Measurements from ENCODE around the gene AKR7A3.

Gene AKR7A3

DNA sequence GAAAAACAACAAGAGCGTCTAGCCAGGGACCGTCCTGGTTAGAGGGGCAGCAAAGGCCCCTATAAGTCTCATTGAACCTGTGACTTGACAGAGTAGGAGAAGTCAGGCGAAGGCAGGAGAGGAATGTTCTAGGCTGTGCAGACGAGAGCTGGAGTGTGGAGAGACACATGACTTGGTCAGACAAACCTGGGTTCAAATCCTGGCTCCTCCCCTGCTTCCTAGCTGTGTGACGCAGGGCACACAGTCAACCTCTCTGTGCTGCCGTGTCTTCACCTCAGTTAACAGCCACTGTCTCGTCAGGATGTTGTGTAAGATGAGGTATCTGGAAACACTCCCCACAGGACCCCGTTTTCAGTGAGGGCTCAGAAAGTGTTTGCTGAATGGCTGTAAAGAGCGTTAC, 39.2 kb upstream of the AKR7A3 start:
- no peak for FAIRE-seq
- no peak for DNase-seq (ENCODE audit: insufficient read length)
- no peak for TF ChIP-seq POLR2AphosphoS5 (IDR thresholded peaks at IDR 0.05; ENCODE audit: low read depth, low read length)
- no peak for TF ChIP-seq TAF1 (IDR thresholded peaks at IDR 0.05; ENCODE audit: borderline replicate concordance, low read depth, low read length)
- no peak for TF ChIP-seq POLR2A (IDR thresholded peaks at IDR 0.05; ENCODE audit: low read depth, low read length)

DNA sequence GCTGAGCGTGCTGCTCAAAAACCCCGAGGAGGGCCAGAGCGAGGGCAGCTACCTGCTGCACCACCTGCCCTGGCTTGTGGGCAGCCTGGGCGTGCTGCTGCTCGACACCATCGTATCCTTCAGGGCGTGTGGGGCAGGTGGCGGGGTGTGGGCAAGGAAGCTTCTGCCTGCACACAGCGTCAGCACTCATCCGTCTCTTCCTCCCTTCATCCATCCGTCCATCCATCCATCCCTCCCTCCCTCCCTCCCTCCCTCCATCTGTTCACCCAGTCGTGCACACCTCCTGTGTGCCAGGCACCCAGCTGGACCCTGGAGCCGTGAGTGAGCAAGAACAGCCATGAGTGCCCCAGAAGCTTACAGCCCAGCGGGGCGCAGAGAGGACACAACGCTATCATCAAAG, 38.7 kb upstream of the AKR7A3 start:
- TF ChIP-seq POLR2AphosphoS5 (IDR thresholded peaks at IDR 0.05; ENCODE audit: low read depth, low read length), result no peak
- TF ChIP-seq POLR2A (IDR thresholded peaks at IDR 0.05; ENCODE audit: low read depth, low read length), result no peak
- no peak for TF ChIP-seq TAF1 (IDR thresholded peaks at IDR 0.05; ENCODE audit: borderline replicate concordance, low read depth, low read length)
- FAIRE-seq (no peak), DNase-seq (ENCODE audit: insufficient read length) (no peak)

DNA sequence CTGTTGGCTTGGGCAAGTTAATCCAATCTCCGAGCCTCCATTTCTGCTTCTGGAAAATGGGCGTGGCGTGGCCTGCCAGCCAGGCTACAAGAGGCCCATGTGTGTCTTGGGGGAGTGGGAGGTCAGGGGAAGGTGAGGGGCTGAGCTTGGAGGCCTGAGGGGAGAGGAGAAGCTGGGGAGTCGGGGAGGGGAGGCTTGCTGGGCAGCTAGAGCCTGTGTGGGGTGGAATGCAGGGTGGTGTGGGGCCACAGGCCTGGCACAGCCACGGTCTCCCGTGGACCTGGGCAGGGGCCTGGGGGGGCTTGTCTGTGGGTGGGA, 38.1 kb upstream of the AKR7A3 start:
- TF ChIP-seq POLR2AphosphoS5 (IDR thresholded peaks at IDR 0.05; ENCODE audit: low read depth, low read length), result no peak
- TF ChIP-seq POLR2A (IDR thresholded peaks at IDR 0.05; ENCODE audit: low read depth, low read length), result no peak
- no peak for TF ChIP-seq TAF1 (IDR thresholded peaks at IDR 0.05; ENCODE audit: borderline replicate concordance, low read depth, low read length)
- no peak for FAIRE-seq
- DNase-seq (ENCODE audit: insufficient read length), result no peak

DNA sequence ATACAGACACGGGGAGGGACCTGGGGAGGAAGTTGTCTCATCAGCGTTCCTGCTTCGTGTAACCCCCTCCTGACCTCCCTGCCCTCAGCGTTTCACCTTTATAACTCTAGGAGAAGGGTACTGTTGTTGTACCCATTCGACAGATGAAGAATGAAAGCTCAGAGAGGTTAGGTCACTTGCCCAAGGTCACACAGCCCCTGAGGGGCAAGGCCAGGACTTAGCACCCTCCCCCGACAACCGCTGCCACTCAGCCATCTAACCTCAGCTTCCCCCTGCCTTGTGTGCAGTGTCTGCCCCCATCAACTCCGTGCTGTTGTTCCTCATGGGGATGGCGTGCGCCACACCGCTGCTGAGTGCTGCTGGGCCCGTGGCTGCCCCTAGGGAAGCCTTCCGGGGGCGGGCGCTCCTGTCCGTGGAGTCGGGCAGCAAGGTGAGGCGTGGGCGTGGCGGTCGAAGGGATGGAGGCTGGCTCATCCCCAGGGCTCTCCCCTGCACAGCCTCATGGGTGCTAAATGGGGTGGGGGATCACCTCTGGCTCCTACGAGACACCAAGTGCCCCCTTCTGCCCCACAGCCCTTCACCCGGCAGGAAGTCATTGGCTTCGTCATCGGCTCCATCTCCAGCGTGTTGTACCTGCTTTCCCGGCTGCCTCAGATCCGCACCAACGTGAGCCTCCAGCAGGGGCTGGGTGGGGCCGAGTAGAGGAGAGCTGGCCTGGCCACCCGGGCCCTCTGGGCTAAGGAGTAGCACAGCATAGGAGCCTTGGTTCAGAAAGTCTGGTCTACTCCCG, 37.6 kb upstream of the AKR7A3 start:
- TF ChIP-seq POLR2A (IDR thresholded peaks at IDR 0.05; ENCODE audit: low read depth, low read length), result no peak
- TF ChIP-seq POLR2AphosphoS5 (IDR thresholded peaks at IDR 0.05; ENCODE audit: low read depth, low read length), result no peak; the same call in 1 of the 2 replicates
- no peak for TF ChIP-seq TAF1 (IDR thresholded peaks at IDR 0.05; ENCODE audit: borderline replicate concordance, low read depth, low read length)
- DNase-seq (ENCODE audit: insufficient read length), result no peak
- FAIRE-seq, result no peak

DNA sequence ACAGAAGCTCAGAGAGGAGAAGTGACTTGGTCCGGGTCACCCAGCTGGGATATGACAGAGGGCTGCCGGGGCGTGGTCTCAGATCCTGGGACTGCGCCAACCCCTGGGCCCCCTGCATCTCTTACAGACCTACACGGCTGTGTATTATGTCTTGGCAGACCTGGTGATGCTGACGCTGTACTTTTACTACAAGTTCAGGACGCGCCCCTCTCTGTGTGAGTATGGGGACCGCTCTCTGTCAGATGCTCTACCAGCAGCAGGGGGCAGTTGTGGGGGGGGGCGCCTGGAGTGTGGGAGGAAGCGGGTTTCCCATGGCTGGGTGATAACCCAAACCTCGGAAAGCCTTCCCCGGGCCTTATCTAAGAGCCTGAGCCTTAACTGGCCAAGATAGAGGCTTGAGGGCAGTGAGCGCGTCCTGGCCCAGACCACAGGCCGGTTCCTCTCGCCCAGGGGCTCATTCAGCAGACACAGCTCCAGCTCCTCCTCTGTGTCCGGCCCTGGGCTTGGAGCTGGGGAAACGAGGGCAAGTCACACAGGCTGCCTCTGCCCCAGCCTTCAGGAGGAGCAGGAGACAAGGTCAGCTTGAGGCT, 36.9 kb upstream of the AKR7A3 start:
- no peak for TF ChIP-seq POLR2A (IDR thresholded peaks at IDR 0.05; ENCODE audit: low read depth, low read length)
- no peak for TF ChIP-seq TAF1 (IDR thresholded peaks at IDR 0.05; ENCODE audit: borderline replicate concordance, low read depth, low read length)
- TF ChIP-seq POLR2AphosphoS5 (IDR thresholded peaks at IDR 0.05; ENCODE audit: low read depth, low read length), result no peak
- DNase-seq (ENCODE audit: insufficient read length) (no peak), FAIRE-seq (no peak)

DNA sequence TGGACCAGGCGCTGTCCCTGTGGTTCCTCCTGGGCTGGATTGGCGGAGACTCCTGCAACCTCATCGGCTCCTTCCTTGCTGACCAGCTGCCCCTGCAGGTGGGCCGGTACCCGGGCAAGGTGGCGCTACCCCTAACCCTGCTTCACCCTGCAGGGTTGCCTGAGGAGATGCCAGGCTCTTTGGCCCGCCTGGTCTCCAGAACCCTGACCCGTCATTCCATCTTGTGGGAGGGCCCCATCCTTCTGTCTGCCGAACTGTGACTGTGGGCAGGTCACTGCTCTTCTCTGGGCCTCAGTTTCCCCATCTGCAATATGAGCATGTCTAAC, 36.1 kb upstream of the AKR7A3 start:
- TF ChIP-seq TAF1 (IDR thresholded peaks at IDR 0.05; ENCODE audit: borderline replicate concordance, low read depth, low read length) (no peak), POLR2A (IDR thresholded peaks at IDR 0.05; ENCODE audit: low read depth, low read length) (no peak), POLR2AphosphoS5 (IDR thresholded peaks at IDR 0.05; ENCODE audit: low read depth, low read length) (no peak)
- DNase-seq (ENCODE audit: insufficient read length) (no peak), FAIRE-seq (no peak)

DNA sequence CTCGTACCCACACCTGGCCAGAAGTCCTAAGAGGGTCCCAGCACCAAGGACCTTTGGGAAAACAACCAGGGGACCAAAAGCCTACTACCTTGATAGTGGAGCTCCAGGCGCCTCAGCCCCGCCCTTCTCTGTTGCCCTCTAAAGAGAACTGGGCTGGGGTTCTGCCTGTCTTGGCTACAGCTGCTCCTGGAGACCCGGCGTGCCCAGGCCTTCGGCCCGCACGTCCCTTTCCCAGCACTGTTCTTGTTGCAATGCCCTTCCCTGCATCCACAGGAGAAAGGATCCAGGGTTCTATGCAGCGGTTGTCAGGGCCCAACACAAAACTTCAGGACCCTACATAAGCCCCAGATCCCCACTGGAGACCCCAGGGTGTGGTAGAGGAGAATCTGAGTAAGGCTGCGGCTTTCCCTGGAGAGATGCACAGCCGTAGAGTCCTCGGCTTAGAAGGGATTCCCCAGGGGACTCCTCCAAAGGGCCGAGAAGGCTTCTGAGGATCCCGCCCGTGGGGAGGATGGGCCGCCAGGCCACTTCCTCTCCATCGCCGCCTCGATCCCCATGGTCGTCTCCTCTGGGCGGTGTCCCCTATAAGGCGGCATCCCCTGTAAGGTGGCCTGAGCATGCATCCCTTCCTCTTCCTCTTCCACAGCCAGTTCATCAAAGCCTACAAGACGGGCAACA, 35.6 kb upstream of the AKR7A3 start:
- FAIRE-seq (no peak), DNase-seq (ENCODE audit: insufficient read length) (no peak)

DNA sequence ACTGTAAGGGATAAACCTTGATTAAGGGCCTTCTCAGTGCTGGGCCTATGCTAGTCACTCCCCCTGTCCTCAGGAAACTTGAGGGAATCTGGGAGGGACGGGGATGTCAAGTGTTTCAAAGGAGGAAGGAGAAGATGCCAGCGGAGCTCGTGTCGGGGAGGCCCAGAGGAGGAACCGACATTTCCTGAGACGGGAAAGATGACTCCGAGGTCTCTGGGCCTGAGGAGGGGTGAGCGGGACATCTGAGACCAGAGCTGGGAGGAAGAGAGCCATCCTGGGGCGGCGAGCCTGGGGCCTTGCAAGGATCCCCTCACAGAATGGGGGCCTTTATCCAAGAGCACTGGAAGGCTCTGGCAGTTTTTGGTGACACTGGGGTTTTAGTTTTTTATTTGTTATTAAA, 33.9 kb upstream of the AKR7A3 start:
- DNase-seq (ENCODE audit: insufficient read length) (no peak), FAIRE-seq (no peak)
- TF ChIP-seq POLR2A (IDR thresholded peaks at IDR 0.05; ENCODE audit: low read depth, low read length), result no peak
- no peak for TF ChIP-seq POLR2AphosphoS5 (IDR thresholded peaks at IDR 0.05; ENCODE audit: low read depth, low read length)
- no peak for TF ChIP-seq TAF1 (IDR thresholded peaks at IDR 0.05; ENCODE audit: borderline replicate concordance, low read depth, low read length)

More for the DNA sequence above, 35.6 kb upstream of the AKR7A3 start:
- TF ChIP-seq POLR2AphosphoS5 (IDR thresholded peaks at IDR 0.05; ENCODE audit: low read depth, low read length) (no peak), TAF1 (IDR thresholded peaks at IDR 0.05; ENCODE audit: borderline replicate concordance, low read depth, low read length) (no peak), POLR2A (IDR thresholded peaks at IDR 0.05; ENCODE audit: low read depth, low read length) (no peak)

DNA sequence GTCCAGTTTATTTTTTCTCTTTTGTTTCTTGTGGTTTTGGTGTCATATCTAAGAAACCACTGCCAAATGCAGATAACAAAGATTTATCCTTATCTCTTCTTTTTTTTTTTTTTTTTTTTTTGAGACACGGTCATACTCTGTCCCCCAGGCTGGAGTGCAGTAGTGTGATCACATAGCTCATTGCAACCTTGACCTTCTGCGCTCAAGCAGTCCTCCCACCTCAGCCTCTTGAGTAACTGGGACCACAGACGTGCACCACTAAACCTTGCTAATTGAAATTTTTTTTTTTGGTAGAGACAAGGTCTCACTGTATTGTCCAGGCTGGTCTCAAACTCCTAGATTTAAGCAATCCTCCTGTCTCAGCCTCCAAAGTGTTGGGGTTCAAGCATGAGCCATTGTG, 32.5 kb upstream of the AKR7A3 start:
- no peak for FAIRE-seq
- DNase-seq (ENCODE audit: insufficient read length), result no peak
- TF ChIP-seq POLR2A (IDR thresholded peaks at IDR 0.05; ENCODE audit: low read depth, low read length) (no peak), TAF1 (IDR thresholded peaks at IDR 0.05; ENCODE audit: borderline replicate concordance, low read depth, low read length) (no peak), POLR2AphosphoS5 (IDR thresholded peaks at IDR 0.05; ENCODE audit: low read depth, low read length) (no peak)

DNA sequence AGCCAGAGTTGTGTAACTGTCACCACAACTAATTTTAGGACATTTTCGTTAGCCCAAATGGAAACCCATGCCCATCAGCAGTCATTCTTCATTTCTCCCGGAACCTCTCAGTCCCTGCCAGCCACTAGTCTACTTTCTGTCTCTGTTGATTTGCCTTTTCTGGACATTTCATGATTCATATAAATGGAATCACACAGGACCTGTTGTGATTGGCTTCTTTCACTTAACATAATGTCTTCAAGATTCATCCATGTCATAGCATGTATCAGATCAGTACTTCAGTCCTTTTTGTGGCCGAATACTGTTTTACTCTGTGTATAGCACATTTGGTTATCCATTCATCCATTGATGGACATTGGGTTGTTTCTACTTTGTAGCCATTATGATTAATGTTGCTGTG, 30.6 kb upstream of the AKR7A3 start:
- TF ChIP-seq POLR2AphosphoS5 (IDR thresholded peaks at IDR 0.05; ENCODE audit: low read depth, low read length) (no peak), TAF1 (IDR thresholded peaks at IDR 0.05; ENCODE audit: borderline replicate concordance, low read depth, low read length) (no peak), POLR2A (IDR thresholded peaks at IDR 0.05; ENCODE audit: low read depth, low read length) (no peak)
- FAIRE-seq (no peak), DNase-seq (ENCODE audit: insufficient read length) (no peak)

DNA sequence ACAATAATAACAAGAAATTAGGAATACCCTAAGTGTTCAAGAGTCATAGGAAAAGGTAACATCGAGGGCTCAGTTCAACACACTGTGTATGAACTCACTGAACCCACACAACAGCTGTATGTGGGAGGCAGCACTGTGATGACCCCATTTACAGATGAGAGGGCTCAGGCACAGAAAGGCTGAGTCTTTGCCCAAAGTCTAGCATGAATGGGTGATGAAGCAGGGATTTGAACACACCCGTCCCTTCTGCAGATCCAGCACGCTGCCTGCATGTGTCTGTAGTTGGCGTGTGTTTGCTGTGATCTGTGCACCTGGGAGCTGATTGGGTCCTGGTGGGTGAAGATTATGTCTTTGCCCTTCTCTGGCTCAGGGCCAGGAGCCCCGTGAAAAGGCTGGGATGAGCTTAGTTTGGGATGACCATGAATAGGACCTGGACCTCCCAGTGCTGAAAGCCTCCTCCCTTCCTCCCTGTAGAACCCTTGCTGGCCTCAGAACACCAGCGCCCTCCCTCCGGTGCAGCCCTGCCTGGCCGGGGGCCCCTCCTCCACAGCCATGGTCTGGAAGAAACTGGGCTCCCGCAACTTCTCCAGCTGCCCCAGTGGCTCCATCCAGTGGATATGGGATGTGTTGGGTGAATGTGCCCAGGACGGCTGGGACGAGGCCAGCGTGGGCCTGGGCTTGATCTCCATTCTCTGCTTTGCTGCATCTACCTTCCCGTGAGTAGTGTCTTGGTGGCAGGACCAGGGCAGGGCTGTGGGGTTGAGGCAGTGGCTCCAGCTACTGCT, 28.7 kb upstream of the AKR7A3 start:
- TF ChIP-seq POLR2A (IDR thresholded peaks at IDR 0.05; ENCODE audit: low read depth, low read length), result no peak
- TF ChIP-seq POLR2AphosphoS5 (IDR thresholded peaks at IDR 0.05; ENCODE audit: low read depth, low read length), result no peak
- TF ChIP-seq TAF1 (IDR thresholded peaks at IDR 0.05; ENCODE audit: borderline replicate concordance, low read depth, low read length), result no peak
- DNase-seq (ENCODE audit: insufficient read length), result no peak
- no peak for FAIRE-seq
